Measurements from ENCODE around the gene MRPL3. TPM values are rescaled to one million over a fixed set of nuclear protein-coding genes. Genes with fewer than 3 reads are reported as not detected.

MRPL3 gene
- total and polyA plus RNA-seq, 10 of the 15 experiments (the other 5 are each of a cell fraction or from before 2014, with no cell fraction given): 91.6 to 307 (median 198) TPM

GRCh38 chr3:131505421-131505820 lies 2.6 kb upstream of the MRPL3 start (continued):
- TF ChIP-seq ZBTB33 (IDR thresholded peaks at IDR 0.05) (no peak), GABPA (IDR thresholded peaks at IDR 0.05; ENCODE audit: low read depth) (no peak), IRF3 (IDR thresholded peaks at IDR 0.05) (no peak)

- peaks cover 0 to 17% of the 10 kb centered on the region in 2 experiments; a peak in 1 of 4 replicates for H3K36me3 ChIP-seq (ENCODE audit: control insufficient read depth in 2 of 2, insufficient read depth in 2 of 2, low read length in 1 of 2)
- H3K4me3 ChIP-seq: peak overlapping the region; percentile 87
- peak overlapping the region; percentile 61 for H3K4me2 ChIP-seq (ENCODE audit: control insufficient read depth, insufficient read depth)
- H3K4me1 ChIP-seq (ENCODE audit: control insufficient read depth, insufficient read depth, low read length): no peaks in the 10 kb centered on the region
- peaks cover 36% of the 10 kb centered on the region for H3K79me2 ChIP-seq (ENCODE audit: control insufficient read depth, insufficient read depth, low read length)
- POLR2A ChIA-PET: interaction anchor here (0.8 kb wide), 1 partner anchor 26 kb away, joined by 3 read pairs; no protein-coding TSS in a partner anchor
- H2AFZ ChIP-seq (ENCODE audit: control insufficient read depth, low read depth, low read length): peak overlapping the region; percentile 97
- TF ChIP-seq MLLT1 (IDR thresholded peaks at IDR 0.05) (peak; percentile 30; the same call in 1 of the 2 replicates), NBN (IDR thresholded peaks at IDR 0.05) (no peak), SREBF1 (IDR thresholded peaks at IDR 0.05; ENCODE audit: low read length) (no peak), BCLAF1 (IDR thresholded peaks at IDR 0.05) (no peak)
- intact Hi-C loops (cut with micrococcal nuclease; ENCODE audit: unreplicated experiment): no loop called here
- H4K20me1 ChIP-seq (ENCODE audit: control insufficient read depth, insufficient read depth): no peaks in the 10 kb centered on the region
- TSS peak; percentile 90 for BruUV-seq (replicated peaks)
- CTCF ChIA-PET: no interaction called here
- no peak for DNase-seq (ENCODE audit: low read depth, low spot score)
- ATAC-seq: no peak
- no peak overlapping the region for H3K9ac ChIP-seq (ENCODE audit: control insufficient read depth, insufficient read depth, low read length)
- H3K9me3 ChIP-seq (replicated peaks; ENCODE audit: control insufficient read depth, insufficient read depth, low read length): no peaks in the 10 kb centered on the region
- SMC1A ChIA-PET (ENCODE audit: uncharacterized antibody, unreplicated experiment): no interaction called here
- in situ Hi-C loops (cut with MboI): no loop called here
- no peak overlapping the region for H3K27ac ChIP-seq (ENCODE audit: control insufficient read depth, insufficient read depth)
- RAD21 ChIA-PET (ENCODE audit: unreplicated experiment): no interaction called here
- FAIRE-seq: no peak
- H3K27me3 ChIP-seq (replicated peaks in 1 of 2; ENCODE audit: control insufficient read depth in 2 of 2, insufficient read depth in 2 of 2, low read length in 1 of 2): no peaks in the 10 kb centered on the region
Measured at GRCh38 chr3:131503320-131503635, 507 bp upstream of the MRPL3 start.

Data from GM12878 (cell line).